Measurements from ENCODE around the gene MAP3K5.

MAP3K5 gene

GRCh38 chr6:136779682-136780081, 12.6 kb downstream of the MAP3K5 start:
- Histone ChIP-seq H3K4me2 (ENCODE audit: low read depth, low read length, poor library complexity, severe bottlenecking) (no peak overlapping the region), H3K9ac (ENCODE audit: low read length) (no peak overlapping the region), H3F3A (ENCODE audit: insufficient read depth) (no peaks in the 10 kb centered on the region), H3K36me3 (ENCODE audit: low read length) (no peaks in the 10 kb centered on the region), H3K9me3 (ENCODE audit: insufficient read depth, low read length) (no peaks in the 10 kb centered on the region), H3K27ac (ENCODE audit: low read depth, low read length) (no peak overlapping the region), H3K9me2 (replicated peaks; ENCODE audit: insufficient read depth, low read length) (no peaks in the 10 kb centered on the region), H3K27me3 (ENCODE audit: low read length) (no peaks in the 10 kb centered on the region), H4K20me1 (ENCODE audit: low read depth, low read length) (no peaks in the 10 kb centered on the region), H3K79me2 (ENCODE audit: insufficient read depth, low read length) (no peaks in the 10 kb centered on the region), H2AFZ (ENCODE audit: low read depth, low read length, severe bottlenecking) (no peak overlapping the region), H3K4me3 (ENCODE audit: insufficient read depth, low read length, poor library complexity, severe bottlenecking) (no peak overlapping the region)
- TF ChIP-seq, protein P1, sequence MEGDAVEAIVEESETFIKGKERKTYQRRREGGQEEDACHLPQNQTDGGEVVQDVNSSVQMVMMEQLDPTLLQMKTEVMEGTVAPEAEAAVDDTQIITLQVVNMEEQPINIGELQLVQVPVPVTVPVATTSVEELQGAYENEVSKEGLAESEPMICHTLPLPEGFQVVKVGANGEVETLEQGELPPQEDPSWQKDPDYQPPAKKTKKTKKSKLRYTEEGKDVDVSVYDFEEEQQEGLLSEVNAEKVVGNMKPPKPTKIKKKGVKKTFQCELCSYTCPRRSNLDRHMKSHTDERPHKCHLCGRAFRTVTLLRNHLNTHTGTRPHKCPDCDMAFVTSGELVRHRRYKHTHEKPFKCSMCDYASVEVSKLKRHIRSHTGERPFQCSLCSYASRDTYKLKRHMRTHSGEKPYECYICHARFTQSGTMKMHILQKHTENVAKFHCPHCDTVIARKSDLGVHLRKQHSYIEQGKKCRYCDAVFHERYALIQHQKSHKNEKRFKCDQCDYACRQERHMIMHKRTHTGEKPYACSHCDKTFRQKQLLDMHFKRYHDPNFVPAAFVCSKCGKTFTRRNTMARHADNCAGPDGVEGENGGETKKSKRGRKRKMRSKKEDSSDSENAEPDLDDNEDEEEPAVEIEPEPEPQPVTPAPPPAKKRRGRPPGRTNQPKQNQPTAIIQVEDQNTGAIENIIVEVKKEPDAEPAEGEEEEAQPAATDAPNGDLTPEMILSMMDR (IDR thresholded peaks at IDR 0.05; ENCODE audit: insufficient read depth, low read length, poor library complexity, severe bottlenecking) = no peak
- no peak for TF ChIP-seq EZH2phosphoT487 (conservative IDR thresholded peaks at IDR 0.05; ENCODE audit: low read length)

DNA sequence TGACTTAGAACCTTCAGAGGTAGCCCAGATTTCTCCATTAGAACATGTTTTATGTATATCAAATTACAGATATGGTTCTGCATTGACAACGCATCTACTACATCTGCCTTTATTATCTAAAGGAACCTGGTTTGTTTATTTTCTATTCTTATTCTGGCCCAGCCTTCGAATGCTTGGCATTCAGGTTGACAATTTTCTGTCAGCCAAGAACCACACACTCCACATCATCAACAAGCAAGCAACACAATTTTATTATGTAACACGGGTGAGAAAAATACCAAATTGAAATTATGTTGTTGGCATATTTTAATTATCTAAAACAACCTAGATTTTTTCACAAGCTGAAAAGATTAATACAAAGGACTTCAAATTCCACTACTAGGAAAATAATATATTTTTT, 14.6 kb downstream of the MAP3K5 start:
- H3K9ac ChIP-seq (ENCODE audit: low read length) = no peak overlapping the region
- H3K4me3 ChIP-seq (ENCODE audit: insufficient read depth, low read length, poor library complexity, severe bottlenecking) = no peak overlapping the region
- H3K79me2 ChIP-seq (ENCODE audit: insufficient read depth, low read length) = no peaks in the 10 kb centered on the region
- no peak overlapping the region for H3K4me2 ChIP-seq (ENCODE audit: low read depth, low read length, poor library complexity, severe bottlenecking)
- no peak overlapping the region for H2AFZ ChIP-seq (ENCODE audit: low read depth, low read length, severe bottlenecking)
- H3F3A ChIP-seq (ENCODE audit: insufficient read depth) = no peaks in the 10 kb centered on the region
- no peak for TF ChIP-seq EZH2phosphoT487 (conservative IDR thresholded peaks at IDR 0.05; ENCODE audit: low read length)
- TF ChIP-seq, protein P1 (IDR thresholded peaks at IDR 0.05; ENCODE audit: insufficient read depth, low read length, poor library complexity, severe bottlenecking) = no peak
- H4K20me1 ChIP-seq (ENCODE audit: low read depth, low read length) = no peaks in the 10 kb centered on the region
- H3K9me3 ChIP-seq (ENCODE audit: insufficient read depth, low read length) = no peaks in the 10 kb centered on the region
- no peak overlapping the region for H3K27ac ChIP-seq (ENCODE audit: low read depth, low read length)
- H3K36me3 ChIP-seq (ENCODE audit: low read length) = no peaks in the 10 kb centered on the region
- H3K27me3 ChIP-seq (ENCODE audit: low read length) = no peaks in the 10 kb centered on the region
- no peaks in the 10 kb centered on the region for H3K9me2 ChIP-seq (replicated peaks; ENCODE audit: insufficient read depth, low read length)

DNA sequence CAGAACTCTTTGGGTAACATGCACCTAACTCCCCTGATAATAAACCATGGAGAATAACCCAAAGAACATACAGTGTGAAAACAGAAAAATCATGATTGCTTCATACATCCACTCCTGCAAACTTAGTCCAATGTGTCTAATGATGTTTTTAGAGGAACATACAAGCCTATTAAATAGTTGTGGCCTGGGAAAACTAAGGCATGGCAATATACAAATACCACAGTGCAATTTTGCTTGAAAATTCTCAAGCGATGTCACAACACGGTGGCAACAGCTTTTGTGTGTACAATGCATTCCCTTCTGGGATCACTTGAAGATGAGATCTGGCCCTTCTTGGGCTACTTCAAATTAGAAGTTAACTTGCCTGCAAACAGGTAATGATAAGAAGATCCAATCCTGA, 16.7 kb downstream of the MAP3K5 start:
- H4K20me1 ChIP-seq (ENCODE audit: low read depth, low read length) = no peaks in the 10 kb centered on the region
- no peaks in the 10 kb centered on the region for H3K27me3 ChIP-seq (ENCODE audit: low read length)
- TF ChIP-seq, protein P1 (IDR thresholded peaks at IDR 0.05; ENCODE audit: insufficient read depth, low read length, poor library complexity, severe bottlenecking) = no peak
- no peak for TF ChIP-seq EZH2phosphoT487 (conservative IDR thresholded peaks at IDR 0.05; ENCODE audit: low read length)
- no peaks in the 10 kb centered on the region for H3F3A ChIP-seq (ENCODE audit: insufficient read depth)
- no peak overlapping the region for H3K9ac ChIP-seq (ENCODE audit: low read length)
- H3K4me3 ChIP-seq (ENCODE audit: insufficient read depth, low read length, poor library complexity, severe bottlenecking) = no peak overlapping the region
- H3K9me3 ChIP-seq (ENCODE audit: insufficient read depth, low read length) = no peaks in the 10 kb centered on the region
- H3K79me2 ChIP-seq (ENCODE audit: insufficient read depth, low read length) = no peaks in the 10 kb centered on the region
- no peak overlapping the region for H2AFZ ChIP-seq (ENCODE audit: low read depth, low read length, severe bottlenecking)
- no peak overlapping the region for H3K4me2 ChIP-seq (ENCODE audit: low read depth, low read length, poor library complexity, severe bottlenecking)
- no peaks in the 10 kb centered on the region for H3K9me2 ChIP-seq (replicated peaks; ENCODE audit: insufficient read depth, low read length)
- no peaks in the 10 kb centered on the region for H3K36me3 ChIP-seq (ENCODE audit: low read length)
- H3K27ac ChIP-seq (ENCODE audit: low read depth, low read length) = no peak overlapping the region
